ENCODE measurements around the gene METTL26. TPM values are rescaled to one million over a fixed set of nuclear protein-coding genes. Genes with fewer than 3 reads are reported as not detected.

Gene METTL26
- total and polyA plus RNA-seq, 2 of the 4 experiments (the other 2 are of a cell fraction): 46.8 to 128 TPM

DNA sequence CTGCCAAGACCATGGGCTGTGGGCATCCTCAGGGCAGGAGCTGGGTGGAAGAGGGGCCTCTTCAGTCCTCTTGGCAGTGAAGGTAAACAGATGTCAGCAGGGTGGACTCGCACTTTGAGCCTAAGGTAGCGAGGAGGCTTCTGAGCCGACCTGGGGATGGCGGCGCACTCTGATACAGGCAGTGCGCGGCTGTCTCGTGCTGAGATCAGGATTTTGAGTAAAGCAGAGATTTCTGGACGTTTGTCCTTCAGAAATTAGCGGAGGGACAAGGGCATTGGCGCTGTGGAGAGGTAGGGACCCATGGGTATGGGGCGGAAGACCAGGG, 39.4 kb downstream of the METTL26 start:
- Histone ChIP-seq H2BK120ac (ENCODE audit: low read depth, low read length) (no peak overlapping the region), H2AFZ (replicated peaks; ENCODE audit: low read length, poor library complexity) (no peak overlapping the region), H4K91ac (ENCODE audit: insufficient read depth, low read depth, low read length) (no peak overlapping the region), H3K4me1 (ENCODE audit: control insufficient read depth, insufficient read depth, low read length) (no peaks in the 10 kb centered on the region), H3K14ac (replicated peaks; ENCODE audit: low read depth, low read length) (no peak overlapping the region), H2BK20ac (ENCODE audit: low read depth, low read length) (no peak overlapping the region), H4K5ac (ENCODE audit: low read depth, low read length) (no peak overlapping the region), H3K27me3 (ENCODE audit: control insufficient read depth, insufficient read depth, low read length) (no peaks in the 10 kb centered on the region), H3K4me2 (ENCODE audit: low read depth, low read length) (no peak overlapping the region), H3K79me1 (ENCODE audit: low read depth in 1 of 2, low read length in 2 of 2) (peaks cover 21 to 85% of the 10 kb centered on the region in 2 experiments; a peak in 3 of 4 replicates), H4K20me1 (ENCODE audit: insufficient read depth, low read length) (peaks cover 51% of the 10 kb centered on the region), H3K56ac (ENCODE audit: extremely low read depth, insufficient read depth, low read length) (no peak overlapping the region), H4K8ac (ENCODE audit: low read depth in 2 of 2, low read length in 2 of 2) (no peak overlapping the region), H3K9me1 (ENCODE audit: insufficient read depth, low read length) (0 out of 2 replicates have a peak, but pooled peaks cover 4% of the 10 kb centered on the region), H3K9ac (ENCODE audit: low read depth, low read length) (no peak overlapping the region), H3K27ac (ENCODE audit: insufficient read depth, low read length) (no peak overlapping the region), H2BK15ac (ENCODE audit: low read depth, low read length) (no peak overlapping the region), H3K4ac (ENCODE audit: low read depth, low read length) (no peak overlapping the region), H2AK5ac (ENCODE audit: low read depth, low read length) (no peak overlapping the region), H3K36me3 (ENCODE audit: control insufficient read depth, insufficient read depth, low read length) (peaks cover 8% of the 10 kb centered on the region; the same call in 1 of the 2 replicates), H2AK9ac (replicated peaks; ENCODE audit: low read depth, low read length, poor library complexity) (no peak overlapping the region), H2BK5ac (ENCODE audit: low read depth, low read length, poor library complexity, severe bottlenecking) (no peak overlapping the region), H3K4me3 (ENCODE audit: insufficient read depth, low read depth, low read length) (no peak overlapping the region), H3K9me3 (ENCODE audit: control insufficient read depth, insufficient read depth, low read length) (no peaks in the 10 kb centered on the region), H3K18ac (ENCODE audit: low read depth, low read length) (no peak overlapping the region), H3K23ac (ENCODE audit: low read depth, low read length) (no peak overlapping the region)
- in situ Hi-C loops (cut with MboI; ENCODE audit: low sequenced_read_pairs): no loop called here
- dilution Hi-C loops (cut with HindIII; ENCODE audit: low sequenced_read_pairs, unreplicated experiment): no loop called here
- intact Hi-C loops (cut with micrococcal nuclease): no loop called here
- no TSS peak for BruUV-seq (replicated peaks)
- 93% methylated on average over 11 of the region's 12 CpGs; no CpG with 5 or more reads in 1 of the 2 experiments for WGBS, 2 experiments (ENCODE audit: extremely low coverage in 2 of 2, insufficient read length in 1 of 2)
- no peak for ATAC-seq (ENCODE audit: low read depth)
- ChIA-PET CTCF (no interaction called here), POLR2A (ENCODE audit: unreplicated experiment) (no interaction called here)
- no peak for DNase-seq
- TF ChIP-seq, protein P1, sequence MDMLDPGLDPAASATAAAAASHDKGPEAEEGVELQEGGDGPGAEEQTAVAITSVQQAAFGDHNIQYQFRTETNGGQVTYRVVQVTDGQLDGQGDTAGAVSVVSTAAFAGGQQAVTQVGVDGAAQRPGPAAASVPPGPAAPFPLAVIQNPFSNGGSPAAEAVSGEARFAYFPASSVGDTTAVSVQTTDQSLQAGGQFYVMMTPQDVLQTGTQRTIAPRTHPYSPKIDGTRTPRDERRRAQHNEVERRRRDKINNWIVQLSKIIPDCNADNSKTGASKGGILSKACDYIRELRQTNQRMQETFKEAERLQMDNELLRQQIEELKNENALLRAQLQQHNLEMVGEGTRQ (IDR thresholded peaks at IDR 0.05; ENCODE audit: low read depth, low read length): no peak
- TF ChIP-seq, protein P2, sequence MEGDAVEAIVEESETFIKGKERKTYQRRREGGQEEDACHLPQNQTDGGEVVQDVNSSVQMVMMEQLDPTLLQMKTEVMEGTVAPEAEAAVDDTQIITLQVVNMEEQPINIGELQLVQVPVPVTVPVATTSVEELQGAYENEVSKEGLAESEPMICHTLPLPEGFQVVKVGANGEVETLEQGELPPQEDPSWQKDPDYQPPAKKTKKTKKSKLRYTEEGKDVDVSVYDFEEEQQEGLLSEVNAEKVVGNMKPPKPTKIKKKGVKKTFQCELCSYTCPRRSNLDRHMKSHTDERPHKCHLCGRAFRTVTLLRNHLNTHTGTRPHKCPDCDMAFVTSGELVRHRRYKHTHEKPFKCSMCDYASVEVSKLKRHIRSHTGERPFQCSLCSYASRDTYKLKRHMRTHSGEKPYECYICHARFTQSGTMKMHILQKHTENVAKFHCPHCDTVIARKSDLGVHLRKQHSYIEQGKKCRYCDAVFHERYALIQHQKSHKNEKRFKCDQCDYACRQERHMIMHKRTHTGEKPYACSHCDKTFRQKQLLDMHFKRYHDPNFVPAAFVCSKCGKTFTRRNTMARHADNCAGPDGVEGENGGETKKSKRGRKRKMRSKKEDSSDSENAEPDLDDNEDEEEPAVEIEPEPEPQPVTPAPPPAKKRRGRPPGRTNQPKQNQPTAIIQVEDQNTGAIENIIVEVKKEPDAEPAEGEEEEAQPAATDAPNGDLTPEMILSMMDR (conservative IDR thresholded peaks at IDR 0.05; ENCODE audit: low read depth, low read length): no peak
- TF ChIP-seq MAZ (IDR thresholded peaks at IDR 0.05; ENCODE audit: borderline replicate concordance, low read depth, low read length): no peak
- no peak for TF ChIP-seq MXI1 (IDR thresholded peaks at IDR 0.05; ENCODE audit: borderline replicate concordance, low read depth, low read length)
- no peak for TF ChIP-seq RCOR1 (IDR thresholded peaks at IDR 0.05; ENCODE audit: insufficient replicate concordance, low read length)
- TF ChIP-seq BHLHE40 (IDR thresholded peaks at IDR 0.05; ENCODE audit: low read depth, low read length): no peak
- TF ChIP-seq FOS (IDR thresholded peaks at IDR 0.05; ENCODE audit: low read depth, low read length): no peak
- no peak for TF ChIP-seq NFE2L2 (IDR thresholded peaks at IDR 0.05; ENCODE audit: low read depth, low read length)
- TF ChIP-seq, protein P3, sequence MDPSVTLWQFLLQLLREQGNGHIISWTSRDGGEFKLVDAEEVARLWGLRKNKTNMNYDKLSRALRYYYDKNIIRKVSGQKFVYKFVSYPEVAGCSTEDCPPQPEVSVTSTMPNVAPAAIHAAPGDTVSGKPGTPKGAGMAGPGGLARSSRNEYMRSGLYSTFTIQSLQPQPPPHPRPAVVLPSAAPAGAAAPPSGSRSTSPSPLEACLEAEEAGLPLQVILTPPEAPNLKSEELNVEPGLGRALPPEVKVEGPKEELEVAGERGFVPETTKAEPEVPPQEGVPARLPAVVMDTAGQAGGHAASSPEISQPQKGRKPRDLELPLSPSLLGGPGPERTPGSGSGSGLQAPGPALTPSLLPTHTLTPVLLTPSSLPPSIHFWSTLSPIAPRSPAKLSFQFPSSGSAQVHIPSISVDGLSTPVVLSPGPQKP (IDR thresholded peaks at IDR 0.05; ENCODE audit: borderline replicate concordance, low read depth, low read length): no peak
- no peak for TF ChIP-seq CEBPB (IDR thresholded peaks at IDR 0.05; ENCODE audit: low read depth, low read length)
- no peak for TF ChIP-seq POLR2A (IDR thresholded peaks at IDR 0.05; ENCODE audit: low read depth, low read length)
- no peak for TF ChIP-seq CHD1 (IDR thresholded peaks at IDR 0.05; ENCODE audit: low read depth, low read length)
- no peak for TF ChIP-seq SMC3 (IDR thresholded peaks at IDR 0.05; ENCODE audit: low read depth, low read length)
- TF ChIP-seq MAFK (IDR thresholded peaks at IDR 0.05; ENCODE audit: low read depth, low read length): no peak
- no peak for TF ChIP-seq RFX5 (IDR thresholded peaks at IDR 0.05; ENCODE audit: low read depth, low read length)
- TF ChIP-seq RAD21 (IDR thresholded peaks at IDR 0.05; ENCODE audit: low read length): no peak

Measured in IMR-90 (cell line).